ENCODE results near the gene PPM1H. TPM values are rescaled to one million over a fixed set of nuclear protein-coding genes. Genes with fewer than 3 reads are reported as not detected.
"Not testable (repeated sequence)": the region's sequence is repeated elsewhere in the genome, so short reads cannot be mapped to it uniquely, and the experiment has no call there.

Gene PPM1H
- total and polyA plus RNA-seq, 10 of the 15 experiments (the other 5 are each of a cell fraction or from before 2014, with no cell fraction given) = 0.11 to 0.83 (median 0.49) TPM

GRCh38 chr12:62942316-62942715, 7.4 kb upstream of the PPM1H start:
- SMC1A ChIA-PET (ENCODE audit: uncharacterized antibody, unreplicated experiment); BruUV-seq (replicated peaks); H3K27me3 ChIP-seq (replicated peaks in 1 of 2; ENCODE audit: control insufficient read depth in 2 of 2, insufficient read depth in 2 of 2, low read length in 1 of 2); DNase-seq (ENCODE audit: low read depth, low spot score); RAD21 ChIA-PET (ENCODE audit: unreplicated experiment); POLR2A ChIA-PET; H3K4me3 ChIP-seq; H3K79me2 ChIP-seq (ENCODE audit: control insufficient read depth, insufficient read depth, low read length); H2AFZ ChIP-seq (ENCODE audit: control insufficient read depth, low read depth, low read length); H3K9me3 ChIP-seq (replicated peaks; ENCODE audit: control insufficient read depth, insufficient read depth, low read length); FAIRE-seq; H3K9ac ChIP-seq (ENCODE audit: control insufficient read depth, insufficient read depth, low read length); intact Hi-C loops (cut with micrococcal nuclease; ENCODE audit: unreplicated experiment); CTCF ChIA-PET; H3K36me3 ChIP-seq (ENCODE audit: control insufficient read depth in 2 of 2, insufficient read depth in 2 of 2, low read length in 1 of 2); H3K27ac ChIP-seq (ENCODE audit: control insufficient read depth, insufficient read depth); ATAC-seq; H4K20me1 ChIP-seq (ENCODE audit: control insufficient read depth, insufficient read depth); H3K4me2 ChIP-seq (ENCODE audit: control insufficient read depth, insufficient read depth); H3K4me1 ChIP-seq (ENCODE audit: control insufficient read depth, insufficient read depth, low read length); in situ Hi-C loops (cut with MboI): not testable (repeated sequence)
- WGBS (ENCODE audit: insufficient coverage, insufficient replicate concordance, low lambda C conversion rate, missing lambda C conversion rate) = 31% methylated on average over 4 of the region's 4 CpGs

GRCh38 chr12:62934239-62934798, 631 bp downstream of the PPM1H start:
- ATAC-seq = peak; percentile 66
- ChIA-PET RAD21 (ENCODE audit: unreplicated experiment) (no interaction called here), CTCF (interaction anchor here (0.8 kb wide), 1 partner anchor 327 kb away, joined by 3 read pairs; no protein-coding TSS in a partner anchor), SMC1A (ENCODE audit: uncharacterized antibody, unreplicated experiment) (interaction anchor here (1.1 kb wide), 1 partner anchor 12 kb away, joined by 3 read pairs; no protein-coding TSS in a partner anchor), POLR2A (no interaction called here)
- Histone ChIP-seq H3K4me1 (ENCODE audit: control insufficient read depth, insufficient read depth, low read length) (peaks cover 6% of the 10 kb centered on the region), H3K9ac (ENCODE audit: control insufficient read depth, insufficient read depth, low read length) (peak overlapping the region; percentile 27; the same call in 1 of the 2 replicates), H3K9me3 (replicated peaks; ENCODE audit: control insufficient read depth, insufficient read depth, low read length) (no peaks in the 10 kb centered on the region), H2AFZ (ENCODE audit: control insufficient read depth, low read depth, low read length) (peak overlapping the region; percentile 65), H3K27ac (ENCODE audit: control insufficient read depth, insufficient read depth) (no peak overlapping the region), H3K4me3 (peak overlapping the region; percentile 63), H3K79me2 (ENCODE audit: control insufficient read depth, insufficient read depth, low read length) (no peaks in the 10 kb centered on the region), H4K20me1 (ENCODE audit: control insufficient read depth, insufficient read depth) (no peaks in the 10 kb centered on the region), H3K36me3 (ENCODE audit: control insufficient read depth in 2 of 2, insufficient read depth in 2 of 2, low read length in 1 of 2) (no peaks in the 10 kb centered on the region), H3K4me2 (ENCODE audit: control insufficient read depth, insufficient read depth) (peak overlapping the region; percentile 93), H3K27me3 (replicated peaks in 1 of 2; ENCODE audit: control insufficient read depth in 2 of 2, insufficient read depth in 2 of 2, low read length in 1 of 2) (peaks cover 7 to 24% of the 10 kb centered on the region in 2 experiments)
- no peak for FAIRE-seq
- WGBS (ENCODE audit: insufficient coverage, insufficient replicate concordance, low lambda C conversion rate, missing lambda C conversion rate) = 2% methylated on average over 37 of the region's 48 CpGs
- BruUV-seq (replicated peaks) = no TSS peak
- intact Hi-C loops (cut with micrococcal nuclease; ENCODE audit: unreplicated experiment) = no loop called here
- in situ Hi-C loops (cut with MboI) = no loop called here
- DNase-seq (ENCODE audit: low read depth, low spot score) = no peak
- TF ChIP-seq RFX5 (IDR thresholded peaks at IDR 0.05; ENCODE audit: low read depth, low read length) (no peak), NFXL1 (IDR thresholded peaks at IDR 0.05; ENCODE audit: borderline replicate concordance) (no peak), BCLAF1 (IDR thresholded peaks at IDR 0.05) (no peak), CUX1 (IDR thresholded peaks at IDR 0.05; ENCODE audit: insufficient replicate concordance, low read depth, low read length) (no peak), RAD21 (IDR thresholded peaks at IDR 0.05; ENCODE audit: insufficient read depth, low read depth, low read length) (no peak), SMARCA5 (IDR thresholded peaks at IDR 0.05) (no peak), IRF3 (IDR thresholded peaks at IDR 0.05) (no peak)

Data from GM12878 (cell line).